ENCODE data around the gene SOD1. TPM values are rescaled to one million over a fixed set of nuclear protein-coding genes. Genes with fewer than 3 reads are reported as not detected.
A peak's percentile ranks its signal among the peaks of the same experiment; 100 is the strongest.
"Not testable (repeated sequence)": the region's sequence is repeated elsewhere in the genome, so short reads cannot be mapped to it uniquely, and the experiment has no call there.

The SOD1 gene
- total RNA-seq, 1 experiment from 2014 or later: 227 TPM

GRCh38 chr21:31660591-31660990 lies 1.1 kb downstream of the SOD1 start:
- intact Hi-C loops (cut with micrococcal nuclease; ENCODE audit: unreplicated experiment): no loop called here
- Histone ChIP-seq H3K4me3 (ENCODE audit: low read depth, low read length) (peak overlapping the region; percentile 97), H3K4me1 (no peaks in the 10 kb centered on the region), H3K9me3 (no peaks in the 10 kb centered on the region), H3K27me3 (replicated peaks; ENCODE audit: control insufficient read depth, insufficient read depth, low read length) (no peaks in the 10 kb centered on the region), H3K36me3 (ENCODE audit: control insufficient read depth, insufficient read depth, low read length) (no peaks in the 10 kb centered on the region)
- ChIA-PET POLR2A (no interaction called here), CTCF (no interaction called here)
- BruUV-seq (replicated peaks): TSS peak; percentile 62
- Mint-ChIP-seq H3K36me3 (ENCODE audit: insufficient read depth, unreplicated experiment) (peaks cover 41% of the 10 kb centered on the region), H3K4me3 (ENCODE audit: unreplicated experiment) (peak overlapping the region; percentile 92), H3K9me3 (ENCODE audit: unreplicated experiment) (no peaks in the 10 kb centered on the region), H3K4me1 (ENCODE audit: low read depth, unreplicated experiment) (peaks cover 7% of the 10 kb centered on the region), H3K27ac (ENCODE audit: unreplicated experiment) (peak overlapping the region; percentile 94), H3K27me3 (ENCODE audit: insufficient read depth, unreplicated experiment) (no peaks in the 10 kb centered on the region)
- no peak for DNase-seq
- no peak for TF ChIP-seq CTCF (IDR thresholded peaks at IDR 0.05; ENCODE audit: insufficient read depth in 1 of 2, low read depth in 1 of 2, low read length in 1 of 2, severe bottlenecking in 1 of 2, unreplicated experiment in 1 of 2)

DNA sequence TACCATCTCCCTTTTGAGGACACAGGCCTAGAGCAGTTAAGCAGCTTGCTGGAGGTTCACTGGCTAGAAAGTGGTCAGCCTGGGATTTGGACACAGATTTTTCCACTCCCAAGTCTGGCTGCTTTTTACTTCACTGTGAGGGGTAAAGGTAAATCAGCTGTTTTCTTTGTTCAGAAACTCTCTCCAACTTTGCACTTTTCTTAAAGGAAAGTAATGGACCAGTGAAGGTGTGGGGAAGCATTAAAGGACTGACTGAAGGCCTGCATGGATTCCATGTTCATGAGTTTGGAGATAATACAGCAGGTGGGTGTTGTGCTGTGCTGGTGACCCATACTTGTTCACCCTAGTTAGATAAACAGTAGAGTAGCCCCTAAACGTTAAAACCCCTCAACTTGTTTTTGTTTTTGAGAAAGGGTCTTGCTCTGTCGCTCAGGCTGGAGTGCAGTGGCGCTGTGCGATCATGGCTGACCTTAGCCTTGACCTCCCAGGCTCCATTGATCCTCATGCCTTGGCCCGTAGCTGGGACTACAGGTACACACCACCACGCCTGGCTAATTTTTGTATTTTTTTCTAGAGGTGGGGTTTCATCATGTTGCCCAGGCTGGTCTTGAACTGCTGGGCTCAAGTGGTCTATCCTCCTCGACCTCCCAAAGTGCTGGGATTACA lies 4.2 kb downstream of the SOD1 start:
- Histone ChIP-seq H3K4me3 (ENCODE audit: low read depth, low read length) (no peak overlapping the region), H3K4me1 (no peaks in the 10 kb centered on the region; the same call in 1 of the 2 replicates), H3K36me3 (ENCODE audit: control insufficient read depth, insufficient read depth, low read length) (0 out of 2 replicates have a peak, but pooled peaks cover 2% of the 10 kb centered on the region), H3K27me3 (replicated peaks; ENCODE audit: control insufficient read depth, insufficient read depth, low read length) (no peaks in the 10 kb centered on the region), H3K9me3 (no peaks in the 10 kb centered on the region)
- Mint-ChIP-seq H3K27me3 (ENCODE audit: insufficient read depth, unreplicated experiment) (no peaks in the 10 kb centered on the region), H3K4me3 (ENCODE audit: unreplicated experiment) (no peak overlapping the region), H3K9me3 (ENCODE audit: unreplicated experiment) (no peaks in the 10 kb centered on the region), H3K27ac (ENCODE audit: unreplicated experiment) (no peak overlapping the region), H3K36me3 (ENCODE audit: insufficient read depth, unreplicated experiment) (peaks cover 73% of the 10 kb centered on the region), H3K4me1 (ENCODE audit: low read depth, unreplicated experiment) (no peaks in the 10 kb centered on the region)
- intact Hi-C loops (cut with micrococcal nuclease; ENCODE audit: unreplicated experiment): no loop called here
- BruUV-seq (replicated peaks): no TSS peak
- DNase-seq: no peak
- no peak for TF ChIP-seq CTCF (IDR thresholded peaks at IDR 0.05; ENCODE audit: insufficient read depth in 1 of 2, low read depth in 1 of 2, low read length in 1 of 2, severe bottlenecking in 1 of 2, unreplicated experiment in 1 of 2)
- CTCF ChIA-PET: no interaction called here
- POLR2A ChIA-PET: interaction anchor here (0.5 kb wide), 1 partner anchor 105 kb away, joined by 4 read pairs; no protein-coding TSS in a partner anchor

- Histone ChIP-seq H3K36me3 (ENCODE audit: control insufficient read depth, insufficient read depth, low read length) (0 out of 2 replicates have a peak, but pooled peaks cover 2% of the 10 kb centered on the region), H3K9me3 (no peaks in the 10 kb centered on the region), H3K4me1 (no peaks in the 10 kb centered on the region; the same call in 1 of the 2 replicates), H3K4me3 (ENCODE audit: low read depth, low read length) (no peak overlapping the region), H3K27me3 (replicated peaks; ENCODE audit: control insufficient read depth, insufficient read depth, low read length) (no peaks in the 10 kb centered on the region)
- no peaks in the 10 kb centered on the region for H3K4me1 Mint-ChIP-seq (ENCODE audit: low read depth, unreplicated experiment)
- intact Hi-C loops (cut with micrococcal nuclease; ENCODE audit: unreplicated experiment): no loop called here
- no peak for DNase-seq
- H3K4me3 Mint-ChIP-seq (ENCODE audit: unreplicated experiment): no peak overlapping the region
- no peaks in the 10 kb centered on the region for H3K27me3 Mint-ChIP-seq (ENCODE audit: insufficient read depth, unreplicated experiment)
- peaks cover 72% of the 10 kb centered on the region for H3K36me3 Mint-ChIP-seq (ENCODE audit: insufficient read depth, unreplicated experiment)
- TF ChIP-seq CTCF (IDR thresholded peaks at IDR 0.05; ENCODE audit: insufficient read depth in 1 of 2, low read depth in 1 of 2, low read length in 1 of 2, severe bottlenecking in 1 of 2, unreplicated experiment in 1 of 2): no peak
- BruUV-seq (replicated peaks): no TSS peak
- POLR2A ChIA-PET: no interaction called here
- H3K27ac Mint-ChIP-seq (ENCODE audit: unreplicated experiment): no peak overlapping the region
- CTCF ChIA-PET: no interaction called here
- no peaks in the 10 kb centered on the region for H3K9me3 Mint-ChIP-seq (ENCODE audit: unreplicated experiment)
These were observed 5.9 kb downstream of the SOD1 start for GRCh38 chr21:31665397-31665796.

- H3K9me3 Mint-ChIP-seq (ENCODE audit: unreplicated experiment); BruUV-seq (replicated peaks); H3K4me1 Mint-ChIP-seq (ENCODE audit: low read depth, unreplicated experiment); H3K27me3 Mint-ChIP-seq (ENCODE audit: insufficient read depth, unreplicated experiment); H3K27me3 ChIP-seq (replicated peaks; ENCODE audit: control insufficient read depth, insufficient read depth, low read length); H3K4me3 ChIP-seq (ENCODE audit: low read depth, low read length); H3K4me1 ChIP-seq; H3K27ac Mint-ChIP-seq (ENCODE audit: unreplicated experiment); H3K9me3 ChIP-seq; DNase-seq; H3K4me3 Mint-ChIP-seq (ENCODE audit: unreplicated experiment); intact Hi-C loops (cut with micrococcal nuclease; ENCODE audit: unreplicated experiment); H3K36me3 ChIP-seq (ENCODE audit: control insufficient read depth, insufficient read depth, low read length); CTCF ChIA-PET: not testable (repeated sequence)
- POLR2A ChIA-PET: interaction anchor here (0.6 kb wide), 1 partner anchor 285 kb away, joined by 8 read pairs; no protein-coding TSS in a partner anchor
- H3K36me3 Mint-ChIP-seq (ENCODE audit: insufficient read depth, unreplicated experiment): peaks cover 74% of the 10 kb centered on the region
These were observed 6.4 kb downstream of the SOD1 start for GRCh38 chr21:31665869-31666268.

Data from Caco-2 (cell line).